OCI-LY7 (cell line): Measurements from ENCODE around the gene HTR7.

Source experiments
- EZH2phosphoT487 ChIP-seq: fragments of 200-600 bp; sonication (generic); IDR thresholded peaks from 2 replicates; pipeline ENCODE4 v1.6.1; 2018; ENCODE audit warnings: low read depth, borderline replicate concordance, mild to moderate bottlenecking, mixed run types, antibody characterized with exemption, low read length, moderate library complexity, mixed read lengths
- TF ChIP-seq, protein P1 (sequence below): fragments of 200-600 bp; sonication (generic); conservative IDR thresholded peaks from 2 replicates; pipeline ENCODE4 v1.5.1; 2014; ENCODE audit warnings: mild to moderate bottlenecking, antibody characterized with exemption, low read length, moderate library complexity, mixed read lengths

- TF ChIP-seq, protein P1, sequence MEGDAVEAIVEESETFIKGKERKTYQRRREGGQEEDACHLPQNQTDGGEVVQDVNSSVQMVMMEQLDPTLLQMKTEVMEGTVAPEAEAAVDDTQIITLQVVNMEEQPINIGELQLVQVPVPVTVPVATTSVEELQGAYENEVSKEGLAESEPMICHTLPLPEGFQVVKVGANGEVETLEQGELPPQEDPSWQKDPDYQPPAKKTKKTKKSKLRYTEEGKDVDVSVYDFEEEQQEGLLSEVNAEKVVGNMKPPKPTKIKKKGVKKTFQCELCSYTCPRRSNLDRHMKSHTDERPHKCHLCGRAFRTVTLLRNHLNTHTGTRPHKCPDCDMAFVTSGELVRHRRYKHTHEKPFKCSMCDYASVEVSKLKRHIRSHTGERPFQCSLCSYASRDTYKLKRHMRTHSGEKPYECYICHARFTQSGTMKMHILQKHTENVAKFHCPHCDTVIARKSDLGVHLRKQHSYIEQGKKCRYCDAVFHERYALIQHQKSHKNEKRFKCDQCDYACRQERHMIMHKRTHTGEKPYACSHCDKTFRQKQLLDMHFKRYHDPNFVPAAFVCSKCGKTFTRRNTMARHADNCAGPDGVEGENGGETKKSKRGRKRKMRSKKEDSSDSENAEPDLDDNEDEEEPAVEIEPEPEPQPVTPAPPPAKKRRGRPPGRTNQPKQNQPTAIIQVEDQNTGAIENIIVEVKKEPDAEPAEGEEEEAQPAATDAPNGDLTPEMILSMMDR: no peak
- TF ChIP-seq EZH2phosphoT487: no peak
Observed at GRCh38 chr10:90813594-90814365, 44.1 kb downstream of the HTR7 start.
